Kidney epithelial cell (primary cell): ENCODE measurements around the gene C16orf86. TPM values are rescaled to one million over a fixed set of nuclear protein-coding genes. Genes with fewer than 3 reads are reported as not detected.

Experiments used
- DNase-seq: peaks from one replicate; pipeline ENCODE4 v3.0.0-alpha.2; 2010; ENCODE audit warnings: low read depth
- H3K27me3 ChIP-seq: 2 replicates; pipeline ENCODE4 v1.6.0; 2011; ENCODE audit warnings: low read length; ENCODE audit not compliant: control insufficient read depth, insufficient read depth
- H3K36me3 ChIP-seq: 2 replicates; pipeline ENCODE4 v1.5.1; 2011; ENCODE audit warnings: low read length; ENCODE audit not compliant: control insufficient read depth, insufficient read depth
- H3K4me3 ChIP-seq: 2 replicates; pipeline ENCODE4 v1.5.1; 2011; ENCODE audit warnings: low read depth, mild to moderate bottlenecking, control low read depth, low read length
- total RNA-seq: library from RNA; depleted of rRNA; stranded (reverse); fragments of >200 nt; gene quantifications from 2 replicates; pipeline ENCODE4 v1.2.3, GENCODE V29; 2015
- TF ChIP-seq, protein P1 (sequence below): IDR thresholded peaks from 2 replicates; pipeline ENCODE4 v1.5.1; 2011; ENCODE audit warnings: mild to moderate bottlenecking, moderate library complexity, low read length, control low read depth, inconsistent platforms; ENCODE audit not compliant: insufficient read depth, poor library complexity, severe bottlenecking

The C16orf86 gene
- total RNA-seq, 1 donor from 2014 or later = 4.5 TPM

DNA sequence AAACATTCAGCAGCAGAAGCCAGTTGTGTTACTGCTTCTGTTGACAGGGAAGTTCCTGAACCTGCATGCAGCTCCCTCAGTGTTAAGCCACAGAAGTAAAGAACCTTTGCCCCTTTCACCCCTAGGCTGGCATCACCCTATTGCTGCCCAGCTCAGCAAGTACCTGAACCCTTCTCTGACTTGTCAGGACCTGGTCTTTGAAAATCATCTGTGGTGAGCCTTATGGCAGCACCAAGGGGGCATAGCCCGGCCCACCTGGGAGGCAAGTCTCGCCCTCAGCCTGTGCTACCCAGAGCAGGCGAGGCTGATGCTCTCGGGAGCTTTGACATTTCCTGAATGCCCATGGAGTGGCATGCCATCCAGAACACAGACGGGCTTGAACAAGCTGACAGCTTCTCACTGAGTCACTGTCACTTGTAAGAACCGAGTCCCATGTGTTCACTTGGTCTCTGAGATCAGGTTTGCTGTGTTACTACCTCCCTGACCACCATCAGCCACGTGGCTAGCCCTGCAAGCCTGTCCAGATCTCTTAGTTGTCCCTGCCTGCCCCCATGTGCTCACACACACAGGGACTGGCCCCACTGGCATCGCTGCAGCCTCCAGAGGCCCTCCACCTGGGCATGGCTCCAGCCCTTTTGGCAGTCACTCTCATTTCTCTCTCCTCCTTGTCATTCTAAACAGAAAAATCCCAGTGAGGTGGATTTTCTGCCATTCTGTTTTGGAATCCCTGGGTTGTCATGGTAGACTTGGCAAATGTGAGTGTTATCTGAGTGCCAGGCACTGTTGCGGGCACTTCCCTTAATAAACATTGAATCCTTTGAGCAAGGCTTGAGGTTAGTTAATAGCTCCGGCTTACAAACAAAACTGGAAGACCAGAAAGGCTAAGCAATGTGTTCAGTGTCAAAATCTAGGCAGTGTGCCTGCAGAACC, 24.6 kb upstream of the C16orf86 start:
- peaks cover 23% of the 10 kb centered on the region for H3K27me3 ChIP-seq
- no peak overlapping the region for H3K4me3 ChIP-seq
- DNase-seq = no peak

DNA sequence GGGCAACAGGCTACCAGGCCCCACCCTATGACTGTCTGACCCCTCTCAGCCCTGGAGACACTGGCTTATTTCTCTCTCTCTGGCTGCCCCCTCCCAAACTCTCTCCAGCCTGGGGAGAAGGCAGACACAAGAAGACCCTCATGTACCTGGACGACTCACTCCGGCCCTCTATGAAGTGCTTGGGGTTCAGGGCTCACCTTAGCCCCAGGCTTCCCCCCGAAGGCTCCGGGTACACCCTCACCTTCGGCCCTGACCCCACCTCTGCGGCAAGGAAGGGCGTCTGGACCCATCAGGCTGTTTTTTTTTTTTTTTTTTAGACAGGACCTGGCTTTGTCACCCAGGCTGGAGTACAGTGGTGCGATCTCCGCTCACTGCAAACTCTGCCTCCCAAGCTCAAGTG, 22.6 kb upstream of the C16orf86 start:
- Histone ChIP-seq H3K27me3 (peaks cover 42% of the 10 kb centered on the region), H3K4me3 (no peak overlapping the region), H3K36me3 (no peaks in the 10 kb centered on the region)
- DNase-seq = no peak
- TF ChIP-seq, protein P1, sequence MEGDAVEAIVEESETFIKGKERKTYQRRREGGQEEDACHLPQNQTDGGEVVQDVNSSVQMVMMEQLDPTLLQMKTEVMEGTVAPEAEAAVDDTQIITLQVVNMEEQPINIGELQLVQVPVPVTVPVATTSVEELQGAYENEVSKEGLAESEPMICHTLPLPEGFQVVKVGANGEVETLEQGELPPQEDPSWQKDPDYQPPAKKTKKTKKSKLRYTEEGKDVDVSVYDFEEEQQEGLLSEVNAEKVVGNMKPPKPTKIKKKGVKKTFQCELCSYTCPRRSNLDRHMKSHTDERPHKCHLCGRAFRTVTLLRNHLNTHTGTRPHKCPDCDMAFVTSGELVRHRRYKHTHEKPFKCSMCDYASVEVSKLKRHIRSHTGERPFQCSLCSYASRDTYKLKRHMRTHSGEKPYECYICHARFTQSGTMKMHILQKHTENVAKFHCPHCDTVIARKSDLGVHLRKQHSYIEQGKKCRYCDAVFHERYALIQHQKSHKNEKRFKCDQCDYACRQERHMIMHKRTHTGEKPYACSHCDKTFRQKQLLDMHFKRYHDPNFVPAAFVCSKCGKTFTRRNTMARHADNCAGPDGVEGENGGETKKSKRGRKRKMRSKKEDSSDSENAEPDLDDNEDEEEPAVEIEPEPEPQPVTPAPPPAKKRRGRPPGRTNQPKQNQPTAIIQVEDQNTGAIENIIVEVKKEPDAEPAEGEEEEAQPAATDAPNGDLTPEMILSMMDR = no peak

More for the DNA sequence above, 24.6 kb upstream of the C16orf86 start:
- H3K36me3 ChIP-seq = no peaks in the 10 kb centered on the region
- TF ChIP-seq, protein P1 = no peak

DNA sequence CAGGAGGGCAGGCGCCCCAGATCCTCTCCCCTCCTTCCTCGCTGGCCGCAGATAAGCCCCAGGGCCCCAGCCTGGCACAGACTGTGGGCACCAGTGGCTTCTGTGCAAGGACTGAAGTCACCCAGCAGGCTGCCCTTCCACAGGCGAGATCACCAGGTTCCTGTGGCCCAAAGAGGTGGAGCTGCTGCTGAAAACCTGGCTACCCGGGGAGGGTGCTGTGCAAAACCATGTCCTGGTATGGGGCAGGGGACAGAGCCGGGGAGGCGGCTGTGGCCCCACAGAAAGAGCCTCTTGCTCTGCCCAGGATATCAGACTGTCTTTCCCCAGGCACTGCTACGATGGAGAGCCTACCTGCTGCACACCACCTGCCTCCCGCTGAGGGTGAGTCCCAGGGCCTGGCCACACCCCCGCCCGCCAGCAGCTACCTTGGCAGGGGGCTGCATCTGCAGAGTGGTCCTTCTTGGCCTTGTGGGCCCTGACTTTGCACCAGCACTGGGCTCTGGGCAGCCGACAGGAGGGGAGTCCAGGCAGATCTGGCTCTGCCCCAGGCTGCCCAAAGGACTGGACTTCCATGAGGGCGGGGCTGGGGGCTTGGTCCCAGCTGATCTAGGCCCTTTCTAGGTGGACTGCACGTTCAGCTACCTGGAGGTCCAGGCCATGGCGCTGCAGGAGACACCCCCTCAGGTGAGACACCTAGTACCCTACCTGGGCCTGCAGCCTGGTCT, 21.1 kb upstream of the C16orf86 start:
- DNase-seq = no peak
- H3K36me3 ChIP-seq = no peaks in the 10 kb centered on the region
- no peak overlapping the region for H3K4me3 ChIP-seq
- TF ChIP-seq, protein P1 = no peak
- H3K27me3 ChIP-seq = peaks cover 57% of the 10 kb centered on the region

DNA sequence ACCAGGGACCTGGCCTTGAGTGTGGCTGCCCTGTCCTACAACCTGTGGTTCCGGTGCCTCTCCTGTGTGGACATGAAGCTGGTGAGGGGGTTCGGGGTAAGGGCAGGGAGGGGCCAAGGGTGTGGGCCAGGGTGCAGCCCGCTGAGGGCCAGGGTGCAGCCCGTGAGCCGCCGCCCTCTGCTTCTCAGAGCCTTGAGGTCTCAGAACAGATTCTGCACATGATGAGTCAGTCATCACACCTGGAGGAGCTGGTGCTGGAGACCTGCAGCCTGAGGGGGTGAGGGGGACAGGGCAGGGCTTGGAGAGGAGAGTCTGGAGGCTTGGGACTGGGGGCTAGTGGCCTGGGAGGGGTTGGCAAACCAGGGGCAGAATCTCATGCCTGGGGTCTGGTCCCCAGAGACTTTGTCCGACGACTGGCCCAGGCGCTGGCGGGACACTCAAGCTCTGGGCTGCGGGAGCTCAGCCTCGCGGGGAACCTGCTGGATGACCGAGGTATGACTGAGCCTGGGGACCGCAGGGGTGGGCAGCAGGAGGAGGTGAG, 19.4 kb upstream of the C16orf86 start:
- TF ChIP-seq, protein P1 = no peak
- Histone ChIP-seq H3K27me3 (peaks cover 74% of the 10 kb centered on the region), H3K4me3 (no peak overlapping the region), H3K36me3 (no peaks in the 10 kb centered on the region)
- no peak for DNase-seq

DNA sequence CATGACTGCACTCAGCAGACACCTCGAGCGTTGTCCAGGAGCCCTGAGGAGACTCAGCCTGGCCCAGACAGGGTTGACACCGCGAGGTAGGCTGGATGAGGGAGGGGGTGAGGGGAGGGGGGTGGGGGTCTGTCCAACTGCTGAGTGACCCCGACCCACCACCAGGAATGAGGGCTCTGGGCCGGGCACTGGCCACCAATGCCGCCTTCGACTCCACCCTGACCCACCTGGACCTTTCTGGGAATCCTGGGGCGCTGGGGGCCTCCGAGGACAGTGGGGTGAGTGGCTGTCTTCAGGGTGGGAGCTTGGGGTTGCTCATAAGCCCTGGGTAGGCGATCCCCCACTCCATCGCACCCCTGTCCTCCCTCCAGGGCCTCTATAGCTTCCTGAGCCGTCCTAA, 18.9 kb upstream of the C16orf86 start:
- Histone ChIP-seq H3K36me3 (no peaks in the 10 kb centered on the region), H3K4me3 (no peak overlapping the region), H3K27me3 (peaks cover 78% of the 10 kb centered on the region)
- TF ChIP-seq, protein P1 = no peak
- DNase-seq = no peak
